Liver (tissue), 9 donors: ENCODE results near the gene RPGRIP1L. TPM values are rescaled to one million over a fixed set of nuclear protein-coding genes. Genes with fewer than 3 reads are reported as not detected.

Source experiments
- DNase-seq: peaks from one replicate; pipeline ENCODE4 v3.0.0-alpha.2; 2017; ENCODE audit warnings: low spot score
- H3K27ac ChIP-seq, 2 donors: one replicate each; pipeline ENCODE4 v1.7.0; 2013; ENCODE audit warnings: inconsistent platforms in 2 of 2, low read length in 2 of 2, control low read depth in 1 of 2, low read depth in 1 of 2, mild to moderate bottlenecking in 1 of 2
- H3K27me3 ChIP-seq, 4 donors: one replicate each; pipeline versions ENCODE4 v1.6.1 to v1.7.0; 2013; ENCODE audit warnings: low read length in 3 of 4, inconsistent platforms in 1 of 4, mild to moderate bottlenecking in 1 of 4, moderate library complexity in 1 of 4; ENCODE audit not compliant: control insufficient read depth in 4 of 4, insufficient read depth in 4 of 4
- H3K36me3 ChIP-seq, 4 donors: one replicate each; pipeline versions ENCODE4 v1.6.1 to v1.7.0; 2013; ENCODE audit warnings: low read length in 3 of 4, mild to moderate bottlenecking in 3 of 4, low read depth in 1 of 4, moderate library complexity in 1 of 4; ENCODE audit not compliant: control insufficient read depth in 4 of 4, insufficient read depth in 3 of 4
- H3K4me1 ChIP-seq, 4 donors: one replicate each; pipeline versions ENCODE4 v1.6.1 to v1.7.0; 2013; ENCODE audit warnings: low read length in 3 of 4, mild to moderate bottlenecking in 3 of 4, moderate library complexity in 1 of 4; ENCODE audit not compliant: control insufficient read depth in 4 of 4, insufficient read depth in 4 of 4
- H3K4me3 ChIP-seq, 3 donors: one replicate each; pipeline versions ENCODE4 v1.6.1 to v1.7.0; 2013; ENCODE audit warnings: low read length in 3 of 3, control low read depth in 1 of 3, low read depth in 1 of 3, mild to moderate bottlenecking in 1 of 3
- H3K9ac ChIP-seq, 2 donors: one replicate each; pipeline ENCODE4 v1.7.0; 2013; ENCODE audit warnings: low read length in 2 of 2, mild to moderate bottlenecking in 2 of 2, moderate library complexity in 2 of 2, control low read depth in 1 of 2, low read depth in 1 of 2
- H3K9me3 ChIP-seq, 4 donors: one replicate each; pipeline versions ENCODE4 v1.6.1 to v1.7.0; 2013; ENCODE audit warnings: low read length in 3 of 4; ENCODE audit not compliant: control insufficient read depth in 4 of 4
- ATF3 ChIP-seq: IDR thresholded peaks from 2 replicates; pipeline ENCODE4 v1.6.1; 2016; ENCODE audit warnings: antibody characterized with exemption
- EGR1 ChIP-seq, 2 donors: IDR thresholded peaks; 2 replicates each; pipeline ENCODE4 v1.6.1; 2016 to 2018; ENCODE audit warnings: antibody characterized with exemption in 2 of 2, low read depth in 2 of 2
- FOXA1 ChIP-seq: IDR thresholded peaks from 2 replicates; pipeline ENCODE4 v1.6.1; 2016; ENCODE audit warnings: antibody characterized with exemption
- FOXA2 ChIP-seq: IDR thresholded peaks from 2 replicates; pipeline ENCODE4 v1.6.1; 2016; ENCODE audit warnings: antibody characterized with exemption
- GABPA ChIP-seq, 2 donors: IDR thresholded peaks in 1 of 2; conservative IDR thresholded peaks in 1 of 2; 2 replicates each; pipeline ENCODE4 v1.6.1; 2016; ENCODE audit warnings: antibody characterized with exemption in 2 of 2, mild to moderate bottlenecking in 1 of 2, moderate library complexity in 1 of 2
- HNF4A ChIP-seq, 2 donors: conservative IDR thresholded peaks; 2 replicates each; pipeline ENCODE4 v1.6.1; 2016; ENCODE audit warnings: antibody characterized with exemption in 2 of 2, mild to moderate bottlenecking in 2 of 2
- HNF4G ChIP-seq: IDR thresholded peaks from 2 replicates; pipeline ENCODE4 v1.6.1; 2016; ENCODE audit warnings: antibody characterized with exemption
- JUND ChIP-seq, 2 donors: IDR thresholded peaks; 2 replicates each; pipeline ENCODE4 v1.6.1; 2016; ENCODE audit warnings: antibody characterized with exemption in 2 of 2
- NR2F2 ChIP-seq: IDR thresholded peaks from 2 replicates; pipeline ENCODE4 v1.6.1; 2016; ENCODE audit warnings: antibody characterized with exemption
- RAD21 ChIP-seq, 2 donors: IDR thresholded peaks; 2 replicates each; pipeline ENCODE4 v1.6.1; 2016; ENCODE audit warnings: antibody characterized with exemption in 2 of 2, mild to moderate bottlenecking in 2 of 2
- SP1 ChIP-seq: IDR thresholded peaks from 2 replicates; pipeline ENCODE4 v1.6.1; 2018; ENCODE audit warnings: antibody characterized with exemption, mild to moderate bottlenecking
- TAF1 ChIP-seq: conservative IDR thresholded peaks from 2 replicates; pipeline ENCODE4 v1.6.1; 2016; ENCODE audit warnings: antibody characterized with exemption, mild to moderate bottlenecking
- YY1 ChIP-seq: IDR thresholded peaks from 2 replicates; pipeline ENCODE4 v1.6.1; 2016; ENCODE audit warnings: antibody characterized with exemption, mild to moderate bottlenecking
- ZBTB33 ChIP-seq: IDR thresholded peaks from 2 replicates; pipeline ENCODE4 v1.6.1; 2016; ENCODE audit warnings: antibody characterized with exemption
- WGBS: extraction: QIAGEN DNeasy Blood & Tissue Kit; methylation state at CpG from one replicate; pipeline ENCODE4 v1.1.7; 2013; 5-methylcytosine and 5-hydroxymethylcytosine counted together
- polyA plus RNA-seq, 2 donors: library from polyadenylated mRNA; stranded (reverse) in 1 of 2; unstranded in 1 of 2; fragments of 200-250 nt in 1 of 2; fragments of >200 nt in 1 of 2; fragmentation: Nextera tagmentation in 1 of 2; extraction: Ambion mirVana in 1 of 2; gene quantifications; one replicate each; pipeline versions ENCODE4 v1.2.1 to v1.2.3, GENCODE V29; 2013 to 2015
- total RNA-seq, 2 donors: library from RNA; depleted of rRNA; stranded (reverse); fragments of >200 nt; gene quantifications; one replicate each; pipeline ENCODE4 v1.2.3, GENCODE V29; 2014
- TF ChIP-seq, protein P1 (sequence below): fragments of 150-350 bp; IDR thresholded peaks from 2 replicates; pipeline ENCODE4 v1.5.1; 2017; ENCODE audit warnings: improper control_type of control experiment, low read depth, low read length; ENCODE audit not compliant: missing input control
- donor health status: healthy.
- donor health status: healthy.
- donor health status: healthy.
- donor health status: healthy.
- donor health status: healthy.

The RPGRIP1L gene
- total and polyA plus RNA-seq, 4 donors, result 0.46 to 1.4 (median 0.89) TPM

GRCh38 chr16:53559270-53559951, 144.2 kb downstream of the RPGRIP1L start:
- H3K4me3 ChIP-seq, result no peak overlapping the region
- no peak overlapping the region for H3K27ac ChIP-seq
- H3K9ac ChIP-seq, result no peak overlapping the region
- TF ChIP-seq ATF3 (no peak), HNF4G (no peak), ZBTB33 (no peak)
- H3K4me1 ChIP-seq, result no peaks in the 10 kb centered on the region
- DNase-seq, result no peak
- no peaks in the 10 kb centered on the region for H3K9me3 ChIP-seq
- H3K27me3 ChIP-seq, result no peaks in the 10 kb centered on the region
- 88% methylated on average over 5 of the region's 5 CpGs for WGBS
- no peaks in the 10 kb centered on the region for H3K36me3 ChIP-seq

DNA sequence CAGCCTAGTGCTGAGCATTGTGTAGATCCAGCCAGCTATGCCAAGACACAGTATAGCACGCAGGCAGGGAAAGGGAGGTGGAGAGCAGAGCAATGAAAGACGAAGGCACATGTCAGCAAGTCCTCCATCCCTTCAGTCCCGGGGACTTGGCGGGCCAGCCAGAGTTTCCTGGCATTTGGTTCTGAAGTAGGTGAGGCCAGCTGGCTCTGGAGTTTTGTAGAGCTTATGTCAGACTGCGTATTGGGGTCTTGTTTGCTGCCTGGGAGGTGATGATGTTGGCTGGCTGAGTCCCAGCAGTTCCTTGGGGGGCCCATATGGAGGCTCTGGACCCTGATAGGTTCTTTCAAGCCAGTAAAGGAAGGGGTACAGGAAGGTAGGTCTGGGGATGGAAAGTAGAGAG, 144.9 kb downstream of the RPGRIP1L start:
- 95% methylated on average over 5 of the region's 5 CpGs for WGBS
- no peak overlapping the region for H3K4me3 ChIP-seq
- no peak for DNase-seq
- H3K27ac ChIP-seq, result no peak overlapping the region
- no peak overlapping the region for H3K9ac ChIP-seq
- TF ChIP-seq, protein P1, sequence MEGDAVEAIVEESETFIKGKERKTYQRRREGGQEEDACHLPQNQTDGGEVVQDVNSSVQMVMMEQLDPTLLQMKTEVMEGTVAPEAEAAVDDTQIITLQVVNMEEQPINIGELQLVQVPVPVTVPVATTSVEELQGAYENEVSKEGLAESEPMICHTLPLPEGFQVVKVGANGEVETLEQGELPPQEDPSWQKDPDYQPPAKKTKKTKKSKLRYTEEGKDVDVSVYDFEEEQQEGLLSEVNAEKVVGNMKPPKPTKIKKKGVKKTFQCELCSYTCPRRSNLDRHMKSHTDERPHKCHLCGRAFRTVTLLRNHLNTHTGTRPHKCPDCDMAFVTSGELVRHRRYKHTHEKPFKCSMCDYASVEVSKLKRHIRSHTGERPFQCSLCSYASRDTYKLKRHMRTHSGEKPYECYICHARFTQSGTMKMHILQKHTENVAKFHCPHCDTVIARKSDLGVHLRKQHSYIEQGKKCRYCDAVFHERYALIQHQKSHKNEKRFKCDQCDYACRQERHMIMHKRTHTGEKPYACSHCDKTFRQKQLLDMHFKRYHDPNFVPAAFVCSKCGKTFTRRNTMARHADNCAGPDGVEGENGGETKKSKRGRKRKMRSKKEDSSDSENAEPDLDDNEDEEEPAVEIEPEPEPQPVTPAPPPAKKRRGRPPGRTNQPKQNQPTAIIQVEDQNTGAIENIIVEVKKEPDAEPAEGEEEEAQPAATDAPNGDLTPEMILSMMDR, result no peak
- TF ChIP-seq FOXA2, result no peak
- no peak for TF ChIP-seq ZBTB33
- TF ChIP-seq YY1, result no peak
- TF ChIP-seq FOXA1, result no peak
- TF ChIP-seq GABPA (IDR thresholded peaks at IDR 0.05 in 1 of 2, conservative IDR thresholded peaks at IDR 0.05 in 1 of 2), result no peak
- no peak for TF ChIP-seq RAD21 (IDR thresholded peaks at IDR 0.05)
- no peak for TF ChIP-seq SP1
- TF ChIP-seq TAF1, result no peak
- no peak for TF ChIP-seq EGR1 (IDR thresholded peaks at IDR 0.05; ENCODE audit: low read depth in 2 of 2)
- TF ChIP-seq HNF4G, result no peak
- TF ChIP-seq HNF4A (conservative IDR thresholded peaks at IDR 0.05), result no peak
- no peak for TF ChIP-seq NR2F2
- TF ChIP-seq ATF3, result no peak
- TF ChIP-seq JUND (IDR thresholded peaks at IDR 0.05), result no peak
- no peaks in the 10 kb centered on the region for H3K4me1 ChIP-seq
- no peaks in the 10 kb centered on the region for H3K27me3 ChIP-seq
- no peaks in the 10 kb centered on the region for H3K36me3 ChIP-seq
- H3K9me3 ChIP-seq, result no peaks in the 10 kb centered on the region
